ENCODE measurements around the gene EPN2.

EPN2 gene

DNA sequence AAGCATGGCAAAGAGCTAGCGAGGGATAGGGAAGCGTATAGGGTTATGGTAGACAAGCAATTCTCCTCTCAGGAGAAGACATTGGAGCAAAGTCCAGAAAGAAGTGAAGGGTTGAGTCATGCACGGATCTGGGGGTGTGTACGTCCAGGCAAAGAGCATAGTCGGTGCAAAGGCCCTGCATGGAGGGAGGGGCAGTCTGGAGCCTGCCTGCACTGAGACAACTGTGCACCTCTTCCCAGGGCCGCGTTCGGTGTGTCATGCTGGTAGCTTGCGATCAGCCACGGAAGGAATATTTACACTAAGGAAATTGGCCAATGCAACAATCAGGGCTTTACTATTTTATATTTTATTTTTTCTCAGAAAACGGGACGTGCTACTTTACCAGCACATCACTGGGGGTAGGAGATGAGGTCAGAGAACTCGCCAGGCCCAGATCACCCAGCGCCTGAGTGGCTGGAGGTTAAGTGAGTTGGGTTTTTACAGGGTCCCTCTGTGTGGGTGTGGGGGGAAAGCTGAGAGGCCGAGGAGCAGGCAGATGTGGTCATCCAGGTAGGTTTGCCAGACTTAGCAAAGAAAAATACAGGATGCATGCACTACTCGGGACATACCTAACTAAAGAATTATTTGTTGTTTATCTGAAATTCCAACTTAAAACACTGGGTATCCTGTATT lies 132.1 kb downstream of the EPN2 start:
- DNase-seq: no peak

- DNase-seq: no peak
Measured at GRCh38 chr17:19369846-19370492, 132.8 kb downstream of the EPN2 start.

- peak; percentile 62 for DNase-seq
Measured at GRCh38 chr17:19370493-19370960, 133.4 kb downstream of the EPN2 start.

DNA sequence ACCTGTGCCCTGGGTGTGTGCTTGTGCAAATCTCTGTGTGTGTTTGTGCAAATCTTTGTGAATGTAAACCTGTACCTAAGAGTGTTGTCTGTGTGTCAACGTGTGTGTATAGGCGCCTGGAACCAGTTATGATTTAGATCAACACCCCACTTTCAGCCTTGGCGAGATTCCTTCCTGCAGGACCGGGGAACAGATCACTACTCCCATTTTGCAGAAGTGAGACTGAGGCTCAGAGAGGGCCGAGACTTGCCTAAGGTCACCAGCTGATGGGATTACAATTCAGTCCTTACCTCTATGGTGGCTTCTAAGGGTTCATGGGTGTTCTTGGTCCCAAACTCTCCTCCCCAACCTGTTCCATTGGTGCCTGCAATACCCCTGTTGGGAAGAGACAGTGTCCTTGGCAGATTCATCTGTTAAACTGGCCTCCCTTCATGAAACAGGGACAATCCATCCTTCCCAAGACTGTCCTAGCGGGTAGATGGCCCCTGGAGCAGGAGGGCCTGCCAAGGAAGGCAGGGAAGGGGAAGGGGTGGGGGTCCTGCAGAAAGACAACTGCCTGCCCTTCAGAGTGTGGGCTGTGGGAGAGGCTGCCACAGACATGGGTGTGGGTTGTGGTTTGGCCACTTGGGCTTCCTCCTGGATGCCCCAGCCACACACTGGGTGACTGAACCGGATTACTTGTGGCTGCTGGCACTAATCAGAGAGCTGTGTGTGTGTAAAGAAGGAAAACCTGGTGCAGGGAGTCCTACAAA lies 134.3 kb downstream of the EPN2 start:
- no peak for DNase-seq

DNA sequence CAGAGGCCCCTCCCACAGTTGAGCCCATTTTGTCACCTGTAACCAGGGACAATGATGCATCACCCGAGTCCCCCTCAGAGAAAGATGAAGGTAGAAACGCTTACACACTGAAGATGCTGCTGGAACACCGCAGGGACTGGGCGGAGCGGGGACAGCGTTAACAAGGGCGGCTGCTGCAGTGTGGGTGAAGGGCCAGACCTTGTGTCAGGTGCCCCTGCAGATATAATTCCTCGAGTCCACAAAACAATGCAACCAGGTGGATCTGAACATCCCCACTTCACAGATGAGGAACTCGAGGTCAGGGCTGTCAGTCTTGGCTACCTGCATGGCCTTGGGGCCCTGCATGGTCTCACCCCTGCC lies 134.8 kb downstream of the EPN2 start:
- DNase-seq: no peak

- no peak for DNase-seq
Measured at GRCh38 chr17:19372439-19372838, 135.3 kb downstream of the EPN2 start.

DNA sequence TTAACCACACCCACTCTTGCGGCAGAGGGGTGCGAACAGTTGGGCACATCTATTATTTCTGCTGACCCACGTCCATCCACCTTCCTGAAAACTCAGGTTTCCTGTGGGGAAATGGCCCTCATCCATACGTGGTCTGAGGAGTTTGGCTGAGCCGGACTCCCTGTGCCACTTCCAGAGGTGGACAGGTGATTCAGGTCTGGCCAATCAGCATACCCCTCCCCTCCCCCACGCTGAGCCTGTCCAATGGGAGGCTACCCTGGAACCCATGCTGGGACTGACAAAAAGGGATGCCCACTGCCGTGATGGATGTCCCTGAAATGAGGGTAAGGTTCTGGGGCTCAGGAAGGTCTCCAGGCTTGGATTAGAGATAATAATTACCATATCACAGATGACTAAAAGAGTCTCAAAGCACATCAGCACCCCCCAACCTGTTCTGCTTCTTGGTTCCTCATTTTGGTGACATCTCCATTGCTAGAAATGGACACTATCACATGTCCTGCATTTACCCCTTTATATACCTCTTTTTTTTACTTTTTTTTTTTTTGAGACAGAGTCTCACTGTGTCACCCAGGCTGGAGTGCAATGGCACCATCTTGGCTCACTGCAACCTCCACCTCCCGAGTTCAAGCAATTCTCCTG lies 135.8 kb downstream of the EPN2 start:
- no peak for DNase-seq

DNA sequence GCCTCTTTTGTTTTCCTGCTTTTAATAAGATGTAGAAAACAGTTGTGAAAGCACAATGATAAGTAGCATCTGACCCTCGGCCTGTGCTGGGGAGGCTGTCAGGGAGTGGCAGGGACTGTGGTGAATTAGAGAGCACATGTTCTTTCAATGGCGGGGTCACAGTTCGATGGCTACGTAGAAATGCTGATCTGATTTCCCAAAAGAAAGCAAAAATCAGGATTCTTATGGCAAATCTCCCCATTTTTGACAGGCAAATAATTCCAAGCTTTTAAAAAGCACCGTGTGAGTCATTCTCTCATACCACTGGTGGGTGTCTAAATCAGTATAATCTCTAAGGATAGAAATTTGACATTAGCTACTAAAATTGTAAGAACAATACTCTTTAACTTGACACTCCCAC lies 137.0 kb downstream of the EPN2 start:
- DNase-seq: no peak

GRCh38 chr17:19375732-19376131 lies 138.6 kb downstream of the EPN2 start:
- DNase-seq: no peak

- no peak for DNase-seq
Measured at GRCh38 chr17:19376811-19377210, 139.6 kb downstream of the EPN2 start.

- DNase-seq: peak; percentile 99
Measured at GRCh38 chr17:19377602-19378415, 140.6 kb downstream of the EPN2 start.

DNA sequence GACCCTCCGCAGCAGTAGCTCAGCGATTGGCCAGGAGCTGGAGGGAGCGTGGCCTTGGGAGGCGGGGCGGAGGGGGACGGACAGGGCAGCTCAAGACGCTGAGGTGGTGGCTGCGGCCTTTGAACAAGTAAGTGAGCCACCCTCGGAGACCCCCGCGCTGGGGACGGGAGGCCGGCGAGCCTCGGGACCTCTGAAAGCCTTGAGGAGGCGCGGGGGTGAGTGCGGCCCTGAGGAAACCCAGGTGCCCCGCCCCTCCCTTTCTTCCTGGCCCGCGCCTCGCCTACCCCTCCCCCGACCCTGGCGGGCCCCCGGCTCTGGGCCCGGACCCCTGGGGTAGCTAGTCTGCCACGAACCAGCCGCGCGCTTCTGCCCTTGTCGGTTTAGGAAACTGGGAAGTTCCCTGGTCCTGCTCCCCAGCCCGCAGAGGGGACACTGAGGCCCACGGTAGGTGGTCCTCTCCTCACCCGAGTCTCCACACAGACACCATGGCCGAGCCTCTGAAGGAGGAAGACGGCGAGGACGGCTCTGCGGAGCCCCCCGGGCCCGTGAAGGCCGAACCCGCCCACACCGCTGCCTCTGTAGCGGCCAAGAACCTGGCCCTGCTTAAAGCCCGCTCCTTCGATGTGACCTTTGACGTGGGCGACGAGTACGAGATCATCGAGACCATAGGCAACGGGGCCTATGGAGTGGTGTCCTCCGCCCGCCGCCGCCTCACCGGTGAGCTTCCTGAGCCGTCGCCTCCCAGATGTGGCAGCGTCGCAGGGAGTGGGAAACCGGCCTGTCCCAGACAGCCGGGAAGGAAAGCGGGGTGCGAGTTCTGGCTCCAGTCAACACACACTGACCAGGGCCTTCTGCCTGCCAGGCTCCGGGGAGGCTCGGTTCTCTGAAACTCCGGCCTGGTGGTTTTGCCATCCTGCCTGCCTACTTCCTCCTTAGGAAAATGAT lies 141.5 kb downstream of the EPN2 start, which contains the start of gene MAPK7:
TSS of gene MAPK7 (plus strand) at position 83 of the 945 bp plus-strand sequence. CDS start at position 486, 403 bp downstream.
- no peak for DNase-seq

- DNase-seq: no peak
Measured at GRCh38 chr17:19379361-19380065, 142.3 kb downstream of the EPN2 start.

DNA sequence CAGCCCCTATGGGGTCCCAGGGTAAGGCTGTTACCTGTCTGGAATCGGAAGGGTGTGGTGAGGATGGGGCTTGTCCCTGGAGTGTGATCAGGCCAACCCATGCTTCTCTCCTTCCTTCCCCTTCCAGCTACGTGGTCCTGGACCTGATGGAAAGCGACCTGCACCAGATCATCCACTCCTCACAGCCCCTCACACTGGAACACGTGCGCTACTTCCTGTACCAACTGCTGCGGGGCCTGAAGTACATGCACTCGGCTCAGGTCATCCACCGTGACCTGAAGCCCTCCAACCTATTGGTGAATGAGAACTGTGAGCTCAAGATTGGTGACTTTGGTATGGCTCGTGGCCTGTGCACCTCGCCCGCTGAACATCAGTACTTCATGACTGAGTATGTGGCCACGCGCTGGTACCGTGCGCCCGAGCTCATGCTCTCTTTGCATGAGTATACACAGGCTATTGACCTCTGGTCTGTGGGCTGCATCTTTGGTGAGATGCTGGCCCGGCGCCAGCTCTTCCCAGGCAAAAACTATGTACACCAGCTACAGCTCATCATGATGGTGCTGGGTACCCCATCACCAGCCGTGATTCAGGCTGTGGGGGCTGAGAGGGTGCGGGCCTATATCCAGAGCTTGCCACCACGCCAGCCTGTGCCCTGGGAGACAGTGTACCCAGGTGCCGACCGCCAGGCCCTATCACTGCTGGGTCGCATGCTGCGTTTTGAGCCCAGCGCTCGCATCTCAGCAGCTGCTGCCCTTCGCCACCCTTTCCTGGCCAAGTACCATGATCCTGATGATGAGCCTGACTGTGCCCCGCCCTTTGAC lies 143.5 kb downstream of the EPN2 start:
- no peak for DNase-seq

GRCh38 chr17:19381361-19381740 lies 144.2 kb downstream of the EPN2 start:
- no peak for DNase-seq

- no peak for DNase-seq
Measured at GRCh38 chr17:19381741-19382444, 144.7 kb downstream of the EPN2 start.

- DNase-seq: no peak
Measured at GRCh38 chr17:19382531-19383444, 145.6 kb downstream of the EPN2 start.
